ENCODE data around the gene CUX1. TPM values are rescaled to one million over a fixed set of nuclear protein-coding genes. Genes with fewer than 3 reads are reported as not detected.

Gene CUX1
- total RNA-seq, 2 experiments from 2014 or later = 35.6 to 38.0 TPM

DNA sequence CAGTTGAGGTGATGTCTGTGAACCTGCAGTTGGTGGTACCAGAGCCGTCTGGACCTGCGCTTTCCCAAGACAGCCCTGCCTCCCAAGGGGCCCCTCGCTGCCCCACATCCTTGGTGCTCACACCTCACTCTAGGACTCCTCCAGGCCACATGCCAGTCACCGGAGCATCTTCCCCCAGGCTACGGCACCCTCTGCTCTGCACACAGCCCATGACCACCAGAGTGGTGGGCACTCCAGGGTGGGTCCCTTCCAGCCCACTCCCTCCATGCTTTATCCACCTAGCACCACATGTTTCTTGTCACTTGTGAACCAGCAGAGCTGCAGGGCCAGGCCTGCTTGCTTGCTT, 285.6 kb downstream of the CUX1 start:
- no peak for DNase-seq
- H3K27me3 Mint-ChIP-seq = no peaks in the 10 kb centered on the region
- no peak for ATAC-seq (ENCODE audit: poor library complexity)
- Histone ChIP-seq H3K4me3 (ENCODE audit: low read length) (no peak overlapping the region), H3K27me3 (ENCODE audit: control insufficient read depth in 1 of 2, insufficient read depth in 2 of 2, low read length in 2 of 2) (no peaks in the 10 kb centered on the region), H3K9me3 (ENCODE audit: control insufficient read depth in 1 of 2, insufficient read depth in 1 of 2, low read length in 2 of 2) (no peaks in the 10 kb centered on the region), H3K36me3 (ENCODE audit: insufficient read depth, low read length) (peaks cover 28% of the 10 kb centered on the region), H3K4me1 (ENCODE audit: insufficient read depth, low read length) (no peaks in the 10 kb centered on the region), H3K27ac (ENCODE audit: low read depth in 1 of 2, low read length in 2 of 2) (no peak overlapping the region)
- H3K36me3 Mint-ChIP-seq (ENCODE audit: low read depth) = peaks cover 49% of the 10 kb centered on the region
- H3K4me3 Mint-ChIP-seq = no peak overlapping the region
- ChIA-PET POLR2A (no interaction called here), CTCF (no interaction called here)
- no peaks in the 10 kb centered on the region for H3K4me1 Mint-ChIP-seq (ENCODE audit: low read depth)
- TF ChIP-seq, protein P1, sequence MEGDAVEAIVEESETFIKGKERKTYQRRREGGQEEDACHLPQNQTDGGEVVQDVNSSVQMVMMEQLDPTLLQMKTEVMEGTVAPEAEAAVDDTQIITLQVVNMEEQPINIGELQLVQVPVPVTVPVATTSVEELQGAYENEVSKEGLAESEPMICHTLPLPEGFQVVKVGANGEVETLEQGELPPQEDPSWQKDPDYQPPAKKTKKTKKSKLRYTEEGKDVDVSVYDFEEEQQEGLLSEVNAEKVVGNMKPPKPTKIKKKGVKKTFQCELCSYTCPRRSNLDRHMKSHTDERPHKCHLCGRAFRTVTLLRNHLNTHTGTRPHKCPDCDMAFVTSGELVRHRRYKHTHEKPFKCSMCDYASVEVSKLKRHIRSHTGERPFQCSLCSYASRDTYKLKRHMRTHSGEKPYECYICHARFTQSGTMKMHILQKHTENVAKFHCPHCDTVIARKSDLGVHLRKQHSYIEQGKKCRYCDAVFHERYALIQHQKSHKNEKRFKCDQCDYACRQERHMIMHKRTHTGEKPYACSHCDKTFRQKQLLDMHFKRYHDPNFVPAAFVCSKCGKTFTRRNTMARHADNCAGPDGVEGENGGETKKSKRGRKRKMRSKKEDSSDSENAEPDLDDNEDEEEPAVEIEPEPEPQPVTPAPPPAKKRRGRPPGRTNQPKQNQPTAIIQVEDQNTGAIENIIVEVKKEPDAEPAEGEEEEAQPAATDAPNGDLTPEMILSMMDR (IDR thresholded peaks at IDR 0.05) = no peak
- no peaks in the 10 kb centered on the region for H3K9me3 Mint-ChIP-seq
- H3K27ac Mint-ChIP-seq = no peak overlapping the region
- intact Hi-C loops (cut with DNase I, micrococcal nuclease) = no loop called here

DNA sequence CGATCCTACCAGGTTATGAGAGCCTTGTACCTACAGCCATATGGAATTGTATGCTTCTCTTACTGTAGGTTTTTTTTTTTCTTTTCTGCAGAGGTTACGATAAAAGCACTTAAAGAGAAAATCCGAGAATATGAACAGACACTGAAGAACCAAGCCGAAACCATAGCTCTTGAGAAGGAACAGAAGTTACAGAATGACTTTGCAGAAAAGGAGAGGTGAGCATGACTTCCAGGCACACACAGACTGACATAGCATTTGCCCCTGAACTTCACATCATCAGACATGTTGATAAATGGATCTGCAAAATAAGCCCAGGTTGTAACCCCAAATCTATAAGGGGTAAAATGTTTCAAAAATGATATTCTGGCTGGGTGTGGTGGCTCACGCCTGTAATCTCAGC, 286.8 kb downstream of the CUX1 start:
- CTCF ChIA-PET = no interaction called here
- POLR2A ChIA-PET = no interaction called here
- H3K27me3 Mint-ChIP-seq = no peaks in the 10 kb centered on the region
- H3K4me1 Mint-ChIP-seq (ENCODE audit: low read depth) = no peaks in the 10 kb centered on the region
- peaks cover 46% of the 10 kb centered on the region for H3K36me3 Mint-ChIP-seq (ENCODE audit: low read depth)
- H3K9me3 ChIP-seq (ENCODE audit: control insufficient read depth in 1 of 2, insufficient read depth in 1 of 2, low read length in 2 of 2) = no peaks in the 10 kb centered on the region
- H3K27me3 ChIP-seq (ENCODE audit: control insufficient read depth in 1 of 2, insufficient read depth in 2 of 2, low read length in 2 of 2) = no peaks in the 10 kb centered on the region
- no peak overlapping the region for H3K4me3 ChIP-seq (ENCODE audit: low read length)
- H3K27ac ChIP-seq (ENCODE audit: low read depth in 1 of 2, low read length in 2 of 2) = no peak overlapping the region
- DNase-seq (no peak), ATAC-seq (ENCODE audit: poor library complexity) (no peak)
- H3K36me3 ChIP-seq (ENCODE audit: insufficient read depth, low read length) = peaks cover 22% of the 10 kb centered on the region
- H3K27ac Mint-ChIP-seq = no peak overlapping the region
- H3K4me3 Mint-ChIP-seq = no peak overlapping the region
- no peaks in the 10 kb centered on the region for H3K9me3 Mint-ChIP-seq
- H3K4me1 ChIP-seq (ENCODE audit: insufficient read depth, low read length) = no peaks in the 10 kb centered on the region
- TF ChIP-seq, protein P1 (IDR thresholded peaks at IDR 0.05) = no peak
- intact Hi-C loops (cut with DNase I, micrococcal nuclease) = no loop called here

DNA sequence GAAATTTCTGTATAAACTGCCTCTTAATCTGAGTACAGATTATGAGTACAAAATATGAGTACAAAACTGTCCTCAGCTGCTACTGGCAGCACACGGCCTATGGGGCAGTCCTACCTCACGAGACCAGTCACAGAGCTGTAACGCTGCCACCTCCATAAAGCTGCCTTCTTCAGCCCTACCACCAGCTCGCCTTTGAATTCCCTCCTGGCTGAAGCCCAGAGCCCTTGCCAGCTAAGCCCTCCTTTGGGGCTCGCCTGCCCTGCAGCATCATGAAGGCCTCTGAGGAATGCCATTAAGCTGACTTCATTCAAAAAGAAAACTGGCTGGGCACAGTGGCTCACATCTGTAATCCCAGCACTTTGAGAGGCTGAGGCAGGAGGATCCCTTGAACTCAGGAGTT, 289.2 kb downstream of the CUX1 start:
- TF ChIP-seq, protein P1 (IDR thresholded peaks at IDR 0.05) = no peak
- Histone ChIP-seq H3K36me3 (ENCODE audit: insufficient read depth, low read length) (peaks cover 18% of the 10 kb centered on the region), H3K9me3 (ENCODE audit: control insufficient read depth in 1 of 2, insufficient read depth in 1 of 2, low read length in 2 of 2) (no peaks in the 10 kb centered on the region), H3K4me1 (ENCODE audit: insufficient read depth, low read length) (no peaks in the 10 kb centered on the region), H3K27me3 (ENCODE audit: control insufficient read depth in 1 of 2, insufficient read depth in 2 of 2, low read length in 2 of 2) (no peaks in the 10 kb centered on the region), H3K27ac (ENCODE audit: low read depth in 1 of 2, low read length in 2 of 2) (no peak overlapping the region), H3K4me3 (ENCODE audit: low read length) (no peak overlapping the region)
- ChIA-PET CTCF (no interaction called here), POLR2A (no interaction called here)
- intact Hi-C loops (cut with DNase I, micrococcal nuclease) = no loop called here
- no peaks in the 10 kb centered on the region for H3K9me3 Mint-ChIP-seq
- H3K36me3 Mint-ChIP-seq (ENCODE audit: low read depth) = peaks cover 58% of the 10 kb centered on the region
- DNase-seq (no peak), ATAC-seq (ENCODE audit: poor library complexity) (no peak)
- no peaks in the 10 kb centered on the region for H3K4me1 Mint-ChIP-seq (ENCODE audit: low read depth)
- H3K27ac Mint-ChIP-seq = no peak overlapping the region
- no peaks in the 10 kb centered on the region for H3K27me3 Mint-ChIP-seq
- H3K4me3 Mint-ChIP-seq = no peak overlapping the region
